Thoracic aorta (tissue), 2 donors: ENCODE results near the gene TRIO. TPM values are rescaled to one million over a fixed set of nuclear protein-coding genes. Genes with fewer than 3 reads are reported as not detected.

Experiments
- ATAC-seq: fragments of 150-250 bp; one replicate; pipeline ENCODE4 v1.8.0; 2017; ENCODE audit warnings: low read depth; ENCODE audit not compliant: insufficient number of reproducible peaks, low FRiP score
- DNase-seq: peaks from one replicate; pipeline ENCODE4 v3.0.0-alpha.2; 2020; ENCODE audit warnings: low spot score
- H3K27ac ChIP-seq, 2 donors: fragments of 200-600 bp; sonication (generic); 1 replicate in 1 of 2; 2 replicates in 1 of 2; pipeline ENCODE4 v1.5.1; 2016; ENCODE audit warnings: mild to moderate bottlenecking in 2 of 2, moderate library complexity in 2 of 2
- H3K27me3 ChIP-seq: fragments of 200-600 bp; sonication (generic); replicated peaks from 2 replicates; pipeline ENCODE4 v1.6.0; 2016; ENCODE audit warnings: mild to moderate bottlenecking; ENCODE audit not compliant: insufficient read depth
- H3K36me3 ChIP-seq: fragments of 200-600 bp; sonication (generic); one replicate; pipeline ENCODE4 v1.5.1; 2016
- H3K4me1 ChIP-seq, 2 donors: fragments of 200-600 bp; sonication (generic); 1 replicate in 1 of 2; 2 replicates in 1 of 2; pipeline versions ENCODE4 v1.5.1 to v1.6.0; 2016; ENCODE audit warnings: low read depth in 2 of 2, mild to moderate bottlenecking in 1 of 2; ENCODE audit not compliant: control insufficient read depth in 1 of 2
- H3K4me3 ChIP-seq: fragments of 200-600 bp; sonication (generic); 2 replicates; pipeline ENCODE4 v1.5.1; 2016; ENCODE audit warnings: mild to moderate bottlenecking
- H3K9me3 ChIP-seq: fragments of 200-600 bp; sonication (generic); 2 replicates; pipeline ENCODE4 v1.5.1; 2016
- total RNA-seq, 2 donors: library from RNA; depleted of rRNA; stranded (reverse); fragments of >200 nt; gene quantifications; one replicate each; pipeline versions ENCODE4 v1.1.0 to v1.2.3, GENCODE V29; 2016
- TF ChIP-seq, protein P1 (sequence below): fragments of 200-600 bp; sonication (generic); IDR thresholded peaks from one replicate; pipeline ENCODE4 v1.5.1; 2019; ENCODE audit warnings: antibody characterized with exemption

TRIO gene
- total RNA-seq, 2 donors from 2014 or later: 219 to 300 TPM

DNA sequence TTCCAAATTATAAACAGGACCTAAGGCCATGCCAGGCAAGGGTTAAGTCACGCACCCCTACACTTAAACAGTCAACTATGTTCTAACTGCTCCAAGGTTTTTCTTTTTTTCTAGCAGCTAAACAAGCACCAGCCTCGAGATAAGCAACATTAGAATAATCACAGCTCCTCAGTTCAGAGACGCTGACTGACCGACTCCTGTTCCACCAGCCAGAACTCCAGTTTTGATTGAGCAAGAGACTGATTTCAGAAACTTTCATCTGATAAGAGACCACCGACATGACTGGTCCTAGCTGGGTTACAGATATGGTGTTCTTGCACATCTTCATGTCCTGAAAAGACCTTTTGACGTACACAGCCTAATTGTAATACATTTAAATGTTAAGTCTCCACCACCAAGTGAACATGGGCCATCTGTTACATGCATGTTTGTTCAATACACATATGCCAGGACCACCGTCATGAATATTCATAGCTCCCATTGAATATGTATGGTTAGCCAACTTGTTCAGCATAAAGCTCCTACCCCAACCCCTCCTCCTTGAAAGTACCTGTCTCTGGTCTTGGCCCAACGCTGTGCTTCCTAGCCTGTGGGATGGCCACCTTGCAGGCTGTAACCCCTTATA lies 414.8 kb downstream of the TRIO start:
- H3K27me3 ChIP-seq: no peaks in the 10 kb centered on the region
- H3K9me3 ChIP-seq: no peaks in the 10 kb centered on the region
- no peak for ATAC-seq
- TF ChIP-seq, protein P1, sequence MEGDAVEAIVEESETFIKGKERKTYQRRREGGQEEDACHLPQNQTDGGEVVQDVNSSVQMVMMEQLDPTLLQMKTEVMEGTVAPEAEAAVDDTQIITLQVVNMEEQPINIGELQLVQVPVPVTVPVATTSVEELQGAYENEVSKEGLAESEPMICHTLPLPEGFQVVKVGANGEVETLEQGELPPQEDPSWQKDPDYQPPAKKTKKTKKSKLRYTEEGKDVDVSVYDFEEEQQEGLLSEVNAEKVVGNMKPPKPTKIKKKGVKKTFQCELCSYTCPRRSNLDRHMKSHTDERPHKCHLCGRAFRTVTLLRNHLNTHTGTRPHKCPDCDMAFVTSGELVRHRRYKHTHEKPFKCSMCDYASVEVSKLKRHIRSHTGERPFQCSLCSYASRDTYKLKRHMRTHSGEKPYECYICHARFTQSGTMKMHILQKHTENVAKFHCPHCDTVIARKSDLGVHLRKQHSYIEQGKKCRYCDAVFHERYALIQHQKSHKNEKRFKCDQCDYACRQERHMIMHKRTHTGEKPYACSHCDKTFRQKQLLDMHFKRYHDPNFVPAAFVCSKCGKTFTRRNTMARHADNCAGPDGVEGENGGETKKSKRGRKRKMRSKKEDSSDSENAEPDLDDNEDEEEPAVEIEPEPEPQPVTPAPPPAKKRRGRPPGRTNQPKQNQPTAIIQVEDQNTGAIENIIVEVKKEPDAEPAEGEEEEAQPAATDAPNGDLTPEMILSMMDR: no peak
- DNase-seq: no peak
- H3K27ac ChIP-seq: no peak overlapping the region
- no peaks in the 10 kb centered on the region for H3K36me3 ChIP-seq
- H3K4me1 ChIP-seq: no peaks in the 10 kb centered on the region
- H3K4me3 ChIP-seq: no peak overlapping the region

Other genes starting within 250 kb of the TRIO start
- under 1 TPM; 0.14 to 0.68 TPM for gene DNAH5, start 198.7 kb upstream of the TRIO start, total RNA-seq